ENCODE measurements around the gene IST1.

The IST1 gene

GRCh38 chr16:71965223-71965622 lies 69.9 kb downstream of the IST1 start:
- DNase-seq (ENCODE audit: low read depth) = no peak

GRCh38 chr16:71966932-71967331 lies 71.6 kb downstream of the IST1 start:
- DNase-seq (ENCODE audit: low read depth) = no peak

- no peak for DNase-seq (ENCODE audit: low read depth)
These were observed 74.0 kb downstream of the IST1 start for GRCh38 chr16:71969353-71969752.

GRCh38 chr16:71971571-71971970 lies 76.2 kb downstream of the IST1 start:
- DNase-seq (ENCODE audit: low read depth) = no peak

- DNase-seq (ENCODE audit: low read depth) = no peak
These were observed 77.0 kb downstream of the IST1 start for GRCh38 chr16:71972356-71972755.

- no peak for DNase-seq (ENCODE audit: low read depth)
These were observed 77.7 kb downstream of the IST1 start for GRCh38 chr16:71973001-71973400.

GRCh38 chr16:71974068-71974818 lies 78.9 kb downstream of the IST1 start:
- DNase-seq (ENCODE audit: low read depth) = no peak

Data from stimulated activated CD8-positive, alpha-beta memory T cell treated with anti-CD3 and anti-CD28 coated beads, Interleukin-15, amount 100 ng/mL, for 1 hour (primary cell).